ENCODE results near the gene LDLRAD4. TPM values are rescaled to one million over a fixed set of nuclear protein-coding genes. Genes with fewer than 3 reads are reported as not detected.

LDLRAD4 gene
- total RNA-seq, 1 donor from 2014 or later = 34.1 TPM

DNA sequence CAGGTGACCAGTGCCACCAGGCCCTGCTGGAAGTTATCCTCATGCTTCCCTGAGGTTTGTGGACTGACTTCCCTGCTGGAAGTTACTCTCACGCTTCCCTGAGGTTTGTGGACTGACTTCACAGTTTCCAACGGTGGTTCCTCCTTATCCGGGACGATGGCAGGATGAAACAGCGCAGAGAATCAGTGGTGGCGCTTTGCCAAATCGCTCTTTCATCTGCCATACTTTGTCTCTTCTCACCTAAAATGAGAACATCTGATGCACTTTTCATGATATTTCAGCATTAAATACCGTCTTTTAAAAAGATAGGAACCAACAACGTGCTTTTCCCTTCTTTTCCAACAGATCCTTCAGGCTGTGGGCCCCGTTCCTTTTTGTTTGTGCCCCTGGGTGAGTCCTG, 183.3 kb downstream of the LDLRAD4 start:
- Mint-ChIP-seq H3K36me3 (ENCODE audit: low read depth, unreplicated experiment) (peaks cover 10% of the 10 kb centered on the region), H3K9me3 (ENCODE audit: unreplicated experiment) (no peaks in the 10 kb centered on the region), H3K4me3 (ENCODE audit: unreplicated experiment) (no peak overlapping the region), H3K27me3 (ENCODE audit: unreplicated experiment) (peaks cover 6% of the 10 kb centered on the region), H3K4me1 (ENCODE audit: unreplicated experiment) (peaks cover 7% of the 10 kb centered on the region), H3K27ac (ENCODE audit: unreplicated experiment) (no peak overlapping the region)
- DNase-seq (ENCODE audit: low spot score) = no peak
- TF ChIP-seq, protein P1, sequence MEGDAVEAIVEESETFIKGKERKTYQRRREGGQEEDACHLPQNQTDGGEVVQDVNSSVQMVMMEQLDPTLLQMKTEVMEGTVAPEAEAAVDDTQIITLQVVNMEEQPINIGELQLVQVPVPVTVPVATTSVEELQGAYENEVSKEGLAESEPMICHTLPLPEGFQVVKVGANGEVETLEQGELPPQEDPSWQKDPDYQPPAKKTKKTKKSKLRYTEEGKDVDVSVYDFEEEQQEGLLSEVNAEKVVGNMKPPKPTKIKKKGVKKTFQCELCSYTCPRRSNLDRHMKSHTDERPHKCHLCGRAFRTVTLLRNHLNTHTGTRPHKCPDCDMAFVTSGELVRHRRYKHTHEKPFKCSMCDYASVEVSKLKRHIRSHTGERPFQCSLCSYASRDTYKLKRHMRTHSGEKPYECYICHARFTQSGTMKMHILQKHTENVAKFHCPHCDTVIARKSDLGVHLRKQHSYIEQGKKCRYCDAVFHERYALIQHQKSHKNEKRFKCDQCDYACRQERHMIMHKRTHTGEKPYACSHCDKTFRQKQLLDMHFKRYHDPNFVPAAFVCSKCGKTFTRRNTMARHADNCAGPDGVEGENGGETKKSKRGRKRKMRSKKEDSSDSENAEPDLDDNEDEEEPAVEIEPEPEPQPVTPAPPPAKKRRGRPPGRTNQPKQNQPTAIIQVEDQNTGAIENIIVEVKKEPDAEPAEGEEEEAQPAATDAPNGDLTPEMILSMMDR (IDR thresholded peaks at IDR 0.05; ENCODE audit: unreplicated experiment) = no peak

DNA sequence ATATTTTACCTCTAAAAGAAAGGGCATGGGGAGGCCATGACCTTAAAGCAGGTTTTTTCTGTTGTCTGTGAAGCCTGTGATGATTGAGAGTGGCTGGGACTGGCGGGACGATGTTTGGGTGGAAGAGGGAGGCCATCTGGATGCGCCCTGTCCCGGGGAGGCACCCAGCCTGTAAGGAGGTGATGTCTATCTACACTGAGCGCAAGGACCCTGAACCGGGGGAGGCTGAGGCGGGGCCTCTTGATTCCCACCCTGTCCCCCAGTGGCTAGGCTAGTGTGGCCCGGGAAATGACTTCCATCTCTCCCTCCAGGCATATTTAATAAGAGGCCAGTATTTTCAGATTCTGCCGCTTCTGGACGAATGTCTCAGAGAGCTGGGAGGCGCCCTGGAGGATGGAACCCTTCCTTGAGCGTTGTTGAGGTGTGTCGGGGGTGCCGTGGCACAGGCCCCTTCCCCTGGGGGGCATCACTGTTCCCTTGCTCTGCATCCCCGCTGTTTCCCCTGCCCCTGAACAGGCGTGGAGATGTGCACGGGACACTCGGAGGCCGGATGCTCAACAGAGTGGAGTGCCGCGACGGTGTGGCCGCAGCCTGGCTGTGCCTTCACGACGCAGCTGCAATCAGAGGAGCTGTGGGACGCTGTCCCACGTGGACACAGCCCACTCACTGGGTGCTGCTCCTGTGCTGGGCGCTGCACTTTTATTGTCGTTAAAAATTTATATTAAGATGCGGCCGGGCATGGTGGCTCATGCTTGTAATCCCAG, 185.4 kb downstream of the LDLRAD4 start:
- DNase-seq (ENCODE audit: low spot score) = no peak
- no peaks in the 10 kb centered on the region for H3K9me3 Mint-ChIP-seq (ENCODE audit: unreplicated experiment)
- H3K27ac Mint-ChIP-seq (ENCODE audit: unreplicated experiment) = no peak overlapping the region
- TF ChIP-seq, protein P1 (IDR thresholded peaks at IDR 0.05; ENCODE audit: unreplicated experiment) = no peak
- no peak overlapping the region for H3K4me3 Mint-ChIP-seq (ENCODE audit: unreplicated experiment)
- H3K4me1 Mint-ChIP-seq (ENCODE audit: unreplicated experiment) = peaks cover 7% of the 10 kb centered on the region
- H3K27me3 Mint-ChIP-seq (ENCODE audit: unreplicated experiment) = peaks cover 9% of the 10 kb centered on the region
- H3K36me3 Mint-ChIP-seq (ENCODE audit: low read depth, unreplicated experiment) = peaks cover 6% of the 10 kb centered on the region

DNA sequence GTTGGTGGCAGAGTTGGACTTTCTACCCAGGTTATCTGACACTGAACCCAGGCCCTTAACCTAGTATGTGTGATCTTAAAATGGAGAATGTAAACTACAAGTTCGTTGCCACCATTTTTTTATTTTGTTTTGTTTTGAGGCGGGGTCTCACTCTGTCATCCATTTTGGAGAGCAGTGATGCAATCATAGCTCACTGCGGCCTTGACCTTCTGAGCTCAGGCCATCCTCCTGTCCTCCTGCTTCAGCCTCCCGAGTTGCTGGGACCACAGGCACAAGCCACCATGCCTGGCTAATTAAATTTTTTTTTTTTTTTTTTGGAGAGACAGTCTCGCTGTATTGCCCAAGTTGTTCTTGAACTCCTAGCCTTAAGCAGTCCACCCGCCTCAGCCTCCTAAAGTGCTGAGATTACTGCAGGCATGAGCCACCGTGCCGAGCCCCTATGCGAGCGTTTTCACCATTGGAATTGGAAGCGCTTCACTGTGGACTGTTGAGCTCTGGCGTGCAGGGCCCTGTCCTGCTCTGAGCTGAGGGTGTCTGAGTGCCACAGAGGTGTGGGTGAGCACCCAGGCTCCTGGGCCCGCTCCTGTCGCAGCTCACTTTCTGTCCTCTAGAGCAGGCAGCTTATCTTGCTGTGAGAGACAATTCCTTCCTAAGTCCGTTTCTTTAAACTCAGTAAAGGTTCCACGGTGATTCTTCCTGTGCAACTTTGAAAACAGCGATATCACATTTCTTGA, 186.9 kb downstream of the LDLRAD4 start:
- TF ChIP-seq, protein P1 (IDR thresholded peaks at IDR 0.05; ENCODE audit: unreplicated experiment) = no peak
- H3K27ac Mint-ChIP-seq (ENCODE audit: unreplicated experiment) = no peak overlapping the region
- no peaks in the 10 kb centered on the region for H3K9me3 Mint-ChIP-seq (ENCODE audit: unreplicated experiment)
- H3K36me3 Mint-ChIP-seq (ENCODE audit: low read depth, unreplicated experiment) = no peaks in the 10 kb centered on the region
- DNase-seq (ENCODE audit: low spot score) = no peak
- no peak overlapping the region for H3K4me3 Mint-ChIP-seq (ENCODE audit: unreplicated experiment)
- H3K4me1 Mint-ChIP-seq (ENCODE audit: unreplicated experiment) = peaks cover 7% of the 10 kb centered on the region
- peaks cover 9% of the 10 kb centered on the region for H3K27me3 Mint-ChIP-seq (ENCODE audit: unreplicated experiment)

DNA sequence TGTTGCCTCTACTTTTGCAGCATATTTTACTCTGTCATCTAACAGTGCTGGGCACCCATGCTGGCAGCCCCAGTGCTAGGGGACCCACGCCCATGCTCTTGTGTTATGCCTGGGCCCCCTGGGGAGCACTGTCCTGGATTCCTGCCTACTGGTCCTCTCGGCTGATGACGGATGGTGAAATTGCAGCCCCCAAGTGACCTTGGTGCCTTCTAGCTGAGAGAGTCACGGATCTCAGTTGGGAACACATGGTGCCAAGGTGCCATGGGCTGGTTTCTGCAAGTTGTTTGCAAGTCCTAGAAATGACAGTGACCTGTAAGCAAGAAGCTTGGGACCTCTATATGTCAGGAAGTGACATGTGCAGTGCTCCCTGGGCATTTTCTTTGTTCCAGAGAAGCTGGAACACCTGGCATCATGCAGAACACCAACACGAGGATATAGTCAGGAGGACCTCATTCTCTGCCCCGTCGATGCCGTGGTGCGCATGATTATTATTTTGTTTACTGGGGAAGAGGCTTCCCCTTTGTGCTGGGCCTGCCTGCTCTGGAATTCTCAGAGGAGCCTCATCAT, 187.6 kb downstream of the LDLRAD4 start:
- TF ChIP-seq, protein P1 (IDR thresholded peaks at IDR 0.05; ENCODE audit: unreplicated experiment) = no peak
- no peaks in the 10 kb centered on the region for H3K36me3 Mint-ChIP-seq (ENCODE audit: low read depth, unreplicated experiment)
- H3K4me3 Mint-ChIP-seq (ENCODE audit: unreplicated experiment) = no peak overlapping the region
- peaks cover 4% of the 10 kb centered on the region for H3K27me3 Mint-ChIP-seq (ENCODE audit: unreplicated experiment)
- no peak overlapping the region for H3K27ac Mint-ChIP-seq (ENCODE audit: unreplicated experiment)
- no peaks in the 10 kb centered on the region for H3K9me3 Mint-ChIP-seq (ENCODE audit: unreplicated experiment)
- peaks cover 2% of the 10 kb centered on the region for H3K4me1 Mint-ChIP-seq (ENCODE audit: unreplicated experiment)
- DNase-seq (ENCODE audit: low spot score) = no peak
